ENCODE data around the gene KL. TPM values are rescaled to one million over a fixed set of nuclear protein-coding genes. Genes with fewer than 3 reads are reported as not detected.

KL gene
- total and polyA plus RNA-seq, 10 of the 15 experiments (the other 5 are each of a cell fraction or from before 2014, with no cell fraction given) = 0.08 to 2.1 (median 1.4) TPM

DNA sequence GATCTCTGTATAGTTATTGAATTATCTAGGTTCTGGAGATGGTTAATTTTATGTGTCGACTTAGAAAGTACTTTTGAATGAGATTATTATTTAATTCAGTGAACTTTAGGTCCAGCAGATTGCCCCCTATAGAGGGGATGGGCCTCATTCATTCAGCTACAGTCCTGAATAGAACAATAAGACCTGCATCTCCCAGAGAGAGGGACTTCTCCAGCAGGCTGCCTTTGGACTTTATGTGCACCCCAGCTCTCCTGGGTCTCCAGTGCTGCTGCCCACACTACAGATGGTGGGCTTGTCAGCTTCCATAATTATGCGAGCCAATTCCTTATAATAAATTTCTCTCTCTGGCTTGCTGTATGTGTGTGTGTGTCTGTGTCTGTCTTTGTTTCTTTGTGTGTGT, 39.3 kb upstream of the KL start:
- BruUV-seq (replicated peaks) = no TSS peak
- Histone ChIP-seq H3K4me3 (no peak overlapping the region), H4K20me1 (ENCODE audit: control insufficient read depth, insufficient read depth) (no peaks in the 10 kb centered on the region), H3K79me2 (ENCODE audit: control insufficient read depth, insufficient read depth, low read length) (no peaks in the 10 kb centered on the region), H3K36me3 (ENCODE audit: control insufficient read depth in 2 of 2, insufficient read depth in 2 of 2, low read length in 1 of 2) (no peaks in the 10 kb centered on the region; a peak in 1 of 4 replicates), H3K9me3 (replicated peaks; ENCODE audit: control insufficient read depth, insufficient read depth, low read length) (no peaks in the 10 kb centered on the region), H3K9ac (ENCODE audit: control insufficient read depth, insufficient read depth, low read length) (no peak overlapping the region), H3K27me3 (replicated peaks in 1 of 2; ENCODE audit: control insufficient read depth in 2 of 2, insufficient read depth in 2 of 2, low read length in 1 of 2) (no peaks in the 10 kb centered on the region), H3K4me1 (ENCODE audit: control insufficient read depth, insufficient read depth, low read length) (no peaks in the 10 kb centered on the region), H3K27ac (ENCODE audit: control insufficient read depth, insufficient read depth) (no peak overlapping the region), H2AFZ (ENCODE audit: control insufficient read depth, low read depth, low read length) (no peak overlapping the region), H3K4me2 (ENCODE audit: control insufficient read depth, insufficient read depth) (no peak overlapping the region)
- 74% methylated on average over 2 of the region's 2 CpGs for WGBS (ENCODE audit: insufficient coverage, insufficient replicate concordance, low lambda C conversion rate, missing lambda C conversion rate)
- ATAC-seq = no peak
- intact Hi-C loops (cut with micrococcal nuclease; ENCODE audit: unreplicated experiment) = no loop called here
- ChIA-PET SMC1A (ENCODE audit: uncharacterized antibody, unreplicated experiment) (interaction anchor here (0.8 to 1.3 kb wide), 4 partner anchors 10 to 253 kb away, joined by 3 to 4 read pairs (median 3); no protein-coding TSS in a partner anchor), POLR2A (no interaction called here), RAD21 (ENCODE audit: unreplicated experiment) (interaction anchor here (0.8 kb wide), 1 partner anchor 58 kb away, joined by 3 read pairs; no protein-coding TSS in a partner anchor), CTCF (interaction anchor here (0.8 kb wide), 1 partner anchor 599 kb away, joined by 4 read pairs; no protein-coding TSS in a partner anchor)
- no peak for DNase-seq (ENCODE audit: low read depth, low spot score)
- TF ChIP-seq ZSCAN29 (IDR thresholded peaks at IDR 0.05) = no peak
- in situ Hi-C loops (cut with MboI) = no loop called here
- FAIRE-seq = no peak

DNA sequence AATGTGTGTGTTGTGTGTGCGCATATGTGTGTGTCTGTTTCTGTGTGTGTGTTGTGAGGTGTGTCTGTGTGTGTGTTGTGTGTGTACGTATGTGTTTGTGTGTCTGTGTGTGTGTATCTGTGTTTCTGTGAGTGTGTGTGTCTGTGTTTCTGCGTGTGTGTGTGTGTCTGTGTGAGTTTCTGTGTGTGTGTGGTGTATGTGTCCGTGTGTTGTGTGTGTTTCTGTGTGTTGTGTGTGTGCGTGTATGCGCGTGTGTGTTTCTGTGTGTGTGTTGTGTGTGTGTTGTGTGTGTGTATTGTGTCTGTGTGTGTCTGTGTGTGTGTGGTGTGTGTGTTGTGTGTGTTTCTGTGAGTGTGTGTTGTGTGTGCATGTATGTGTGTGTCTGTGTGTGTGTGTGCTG, 38.9 kb upstream of the KL start:
- DNase-seq (ENCODE audit: low read depth, low spot score) = no peak
- Histone ChIP-seq H3K9ac (ENCODE audit: control insufficient read depth, insufficient read depth, low read length) (no peak overlapping the region), H3K4me2 (ENCODE audit: control insufficient read depth, insufficient read depth) (no peak overlapping the region), H4K20me1 (ENCODE audit: control insufficient read depth, insufficient read depth) (no peaks in the 10 kb centered on the region), H3K27ac (ENCODE audit: control insufficient read depth, insufficient read depth) (no peak overlapping the region), H3K27me3 (replicated peaks in 1 of 2; ENCODE audit: control insufficient read depth in 2 of 2, insufficient read depth in 2 of 2, low read length in 1 of 2) (no peaks in the 10 kb centered on the region), H3K4me1 (ENCODE audit: control insufficient read depth, insufficient read depth, low read length) (no peaks in the 10 kb centered on the region), H3K79me2 (ENCODE audit: control insufficient read depth, insufficient read depth, low read length) (no peaks in the 10 kb centered on the region), H3K4me3 (no peak overlapping the region), H2AFZ (ENCODE audit: control insufficient read depth, low read depth, low read length) (no peak overlapping the region), H3K9me3 (replicated peaks; ENCODE audit: control insufficient read depth, insufficient read depth, low read length) (no peaks in the 10 kb centered on the region), H3K36me3 (ENCODE audit: control insufficient read depth in 2 of 2, insufficient read depth in 2 of 2, low read length in 1 of 2) (no peaks in the 10 kb centered on the region; a peak in 1 of 4 replicates)
- ChIA-PET RAD21 (ENCODE audit: unreplicated experiment) (no interaction called here), SMC1A (ENCODE audit: uncharacterized antibody, unreplicated experiment) (interaction anchor here (0.9 to 1.3 kb wide), 3 partner anchors 9 to 64 kb away, joined by 3 to 4 read pairs (median 3); no protein-coding TSS in a partner anchor), CTCF (no interaction called here), POLR2A (no interaction called here)
- WGBS (ENCODE audit: insufficient coverage, insufficient replicate concordance, low lambda C conversion rate, missing lambda C conversion rate) = 72% methylated on average over 7 of the region's 7 CpGs
- in situ Hi-C loops (cut with MboI) = no loop called here
- BruUV-seq (replicated peaks) = no TSS peak
- intact Hi-C loops (cut with micrococcal nuclease; ENCODE audit: unreplicated experiment) = no loop called here
- no peak for ATAC-seq
- peak; percentile 7 for FAIRE-seq
- TF ChIP-seq, protein P1, sequence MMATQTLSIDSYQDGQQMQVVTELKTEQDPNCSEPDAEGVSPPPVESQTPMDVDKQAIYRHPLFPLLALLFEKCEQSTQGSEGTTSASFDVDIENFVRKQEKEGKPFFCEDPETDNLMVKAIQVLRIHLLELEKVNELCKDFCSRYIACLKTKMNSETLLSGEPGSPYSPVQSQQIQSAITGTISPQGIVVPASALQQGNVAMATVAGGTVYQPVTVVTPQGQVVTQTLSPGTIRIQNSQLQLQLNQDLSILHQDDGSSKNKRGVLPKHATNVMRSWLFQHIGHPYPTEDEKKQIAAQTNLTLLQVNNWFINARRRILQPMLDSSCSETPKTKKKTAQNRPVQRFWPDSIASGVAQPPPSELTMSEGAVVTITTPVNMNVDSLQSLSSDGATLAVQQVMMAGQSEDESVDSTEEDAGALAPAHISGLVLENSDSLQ (IDR thresholded peaks at IDR 0.05) = no peak
- no peak for TF ChIP-seq NR2F1 (conservative IDR thresholded peaks at IDR 0.05)
- TF ChIP-seq HDAC2 (IDR thresholded peaks at IDR 0.05) = no peak
- no peak for TF ChIP-seq NBN (IDR thresholded peaks at IDR 0.05)
- no peak for TF ChIP-seq SRF (IDR thresholded peaks at IDR 0.05; ENCODE audit: low read depth in 2 of 2, low read length in 2 of 2)
- TF ChIP-seq CBX3 (IDR thresholded peaks at IDR 0.05; ENCODE audit: borderline replicate concordance, low read depth) = no peak
- TF ChIP-seq MLLT1 (IDR thresholded peaks at IDR 0.05) = no peak
- TF ChIP-seq LARP7 (IDR thresholded peaks at IDR 0.05) = no peak
- no peak for TF ChIP-seq HSF1 (IDR thresholded peaks at IDR 0.05; ENCODE audit: low read depth, low read length)
- TF ChIP-seq SP1 (IDR thresholded peaks at IDR 0.05; ENCODE audit: low read depth, low read length) = no peak

All from GM12878 (cell line).